ENCODE results near the gene PLOD2.

The PLOD2 gene

GRCh38 chr3:146040630-146041029, 120.4 kb downstream of the PLOD2 start:
- DNase-seq (ENCODE audit: low read depth): no peak
- TF ChIP-seq, protein P1, sequence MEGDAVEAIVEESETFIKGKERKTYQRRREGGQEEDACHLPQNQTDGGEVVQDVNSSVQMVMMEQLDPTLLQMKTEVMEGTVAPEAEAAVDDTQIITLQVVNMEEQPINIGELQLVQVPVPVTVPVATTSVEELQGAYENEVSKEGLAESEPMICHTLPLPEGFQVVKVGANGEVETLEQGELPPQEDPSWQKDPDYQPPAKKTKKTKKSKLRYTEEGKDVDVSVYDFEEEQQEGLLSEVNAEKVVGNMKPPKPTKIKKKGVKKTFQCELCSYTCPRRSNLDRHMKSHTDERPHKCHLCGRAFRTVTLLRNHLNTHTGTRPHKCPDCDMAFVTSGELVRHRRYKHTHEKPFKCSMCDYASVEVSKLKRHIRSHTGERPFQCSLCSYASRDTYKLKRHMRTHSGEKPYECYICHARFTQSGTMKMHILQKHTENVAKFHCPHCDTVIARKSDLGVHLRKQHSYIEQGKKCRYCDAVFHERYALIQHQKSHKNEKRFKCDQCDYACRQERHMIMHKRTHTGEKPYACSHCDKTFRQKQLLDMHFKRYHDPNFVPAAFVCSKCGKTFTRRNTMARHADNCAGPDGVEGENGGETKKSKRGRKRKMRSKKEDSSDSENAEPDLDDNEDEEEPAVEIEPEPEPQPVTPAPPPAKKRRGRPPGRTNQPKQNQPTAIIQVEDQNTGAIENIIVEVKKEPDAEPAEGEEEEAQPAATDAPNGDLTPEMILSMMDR (conservative IDR thresholded peaks at IDR 0.05; ENCODE audit: low read depth, low read length): no peak
- H3K4me3 ChIP-seq (ENCODE audit: low read length): no peak overlapping the region

DNA sequence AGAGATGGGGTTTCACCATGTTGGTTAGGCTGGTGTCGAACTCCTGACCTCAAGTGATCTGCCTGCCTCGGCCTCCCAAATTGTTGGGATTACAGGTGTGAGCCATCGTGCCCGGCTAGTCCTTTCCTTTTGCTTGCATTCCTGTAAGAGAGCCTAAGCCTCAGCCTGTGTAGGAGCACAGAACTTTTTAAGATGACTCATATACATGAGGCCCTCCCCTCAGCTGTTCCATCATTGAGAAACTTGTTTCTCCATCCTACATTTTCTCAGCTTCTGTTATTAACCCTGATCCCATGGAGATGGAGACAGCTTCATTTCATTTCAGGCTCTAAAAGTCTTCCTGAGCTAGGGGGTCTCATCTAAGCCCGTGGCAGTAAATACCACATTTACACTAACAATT, 123.3 kb downstream of the PLOD2 start:
- H3K4me3 ChIP-seq (ENCODE audit: low read length): no peak overlapping the region
- TF ChIP-seq, protein P1 (conservative IDR thresholded peaks at IDR 0.05; ENCODE audit: low read depth, low read length): no peak
- no peak for DNase-seq (ENCODE audit: low read depth)

DNA sequence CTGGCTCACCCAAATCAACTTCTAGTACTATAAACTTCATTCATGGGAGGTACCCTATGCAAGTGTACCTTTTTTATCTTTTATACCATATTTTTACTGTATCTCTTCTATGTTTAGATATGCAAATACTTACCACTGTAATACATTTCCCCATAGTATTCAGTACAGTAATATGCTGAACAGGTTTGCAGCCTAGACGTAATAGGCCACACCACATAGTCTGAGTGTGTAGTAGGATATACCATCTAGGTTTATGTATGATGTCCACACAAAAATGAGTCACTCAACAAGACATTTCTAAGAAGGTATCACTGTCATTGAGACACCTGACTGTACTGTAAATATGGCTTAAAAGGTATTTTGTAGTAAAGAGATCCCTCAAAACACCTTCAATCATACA, 124.7 kb downstream of the PLOD2 start:
- no peak for DNase-seq (ENCODE audit: low read depth)
- no peak overlapping the region for H3K4me3 ChIP-seq (ENCODE audit: low read length)
- TF ChIP-seq, protein P1 (conservative IDR thresholded peaks at IDR 0.05; ENCODE audit: low read depth, low read length): no peak

DNA sequence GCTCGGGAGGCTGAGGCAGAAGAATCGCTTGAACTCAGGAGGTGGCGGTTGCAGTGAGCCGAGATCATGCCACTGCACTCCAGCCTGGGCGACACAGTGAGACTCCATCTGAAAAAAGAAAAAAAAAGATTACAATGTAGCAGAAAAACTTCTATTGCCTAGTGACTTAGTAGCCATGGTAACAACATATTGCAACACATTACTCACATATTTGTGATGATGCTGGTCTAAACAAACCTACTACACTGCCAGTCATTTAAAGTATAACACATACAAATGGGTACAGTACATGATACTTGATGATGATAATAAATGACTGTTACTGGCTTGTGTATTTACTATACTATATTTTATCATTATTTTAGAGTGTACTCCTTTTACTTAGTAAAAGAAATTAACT, 125.6 kb downstream of the PLOD2 start:
- no peak overlapping the region for H3K4me3 ChIP-seq (ENCODE audit: low read length)
- TF ChIP-seq, protein P1 (conservative IDR thresholded peaks at IDR 0.05; ENCODE audit: low read depth, low read length): no peak
- peak; percentile 49 for DNase-seq (ENCODE audit: low read depth)

- TF ChIP-seq, protein P1 (conservative IDR thresholded peaks at IDR 0.05; ENCODE audit: low read depth, low read length): no peak
- DNase-seq (ENCODE audit: low read depth): no peak
- H3K4me3 ChIP-seq (ENCODE audit: low read length): no peak overlapping the region
These were observed 127.0 kb downstream of the PLOD2 start for GRCh38 chr3:146033950-146034349.

DNA sequence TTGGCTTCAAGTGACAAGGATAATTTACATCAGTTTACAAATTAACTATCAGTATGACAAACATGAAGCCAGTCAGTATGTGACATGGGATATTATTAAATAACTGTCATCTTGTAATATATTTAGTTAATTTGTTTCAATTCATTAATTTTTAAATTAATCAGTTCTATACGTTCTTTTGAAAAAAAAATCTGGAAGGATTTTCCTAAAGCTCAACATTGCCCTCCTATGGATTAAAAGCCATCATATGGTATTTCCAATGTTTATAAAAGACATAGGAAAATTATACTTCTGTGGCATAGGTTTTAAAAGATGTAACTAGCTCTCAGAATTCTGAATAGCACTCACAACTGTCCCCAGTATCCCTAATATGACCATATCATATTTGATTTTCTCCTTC, 134.4 kb downstream of the PLOD2 start:
- no peak overlapping the region for H3K4me3 ChIP-seq (ENCODE audit: low read length)
- no peak for DNase-seq (ENCODE audit: low read depth)
- TF ChIP-seq, protein P1 (conservative IDR thresholded peaks at IDR 0.05; ENCODE audit: low read depth, low read length): no peak

DNA sequence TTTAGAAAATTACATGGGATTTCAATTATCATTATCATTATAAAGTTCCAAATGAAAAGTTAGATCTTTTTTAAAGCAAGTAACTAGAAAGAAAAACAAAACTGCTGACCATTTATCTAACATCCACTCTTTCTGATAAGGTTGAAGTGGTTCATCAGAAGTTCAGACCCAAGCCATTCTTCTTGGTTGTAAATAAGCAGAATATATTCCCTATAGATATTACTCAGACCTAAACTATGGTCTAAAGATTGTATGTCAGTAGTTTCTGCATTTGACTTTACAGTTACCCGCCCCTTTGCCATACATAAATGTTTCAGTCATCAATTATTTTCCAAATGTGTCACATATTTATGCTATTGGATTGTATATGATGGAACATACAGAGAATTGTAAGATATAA, 136.7 kb downstream of the PLOD2 start:
- no peak for DNase-seq (ENCODE audit: low read depth)
- TF ChIP-seq, protein P1 (conservative IDR thresholded peaks at IDR 0.05; ENCODE audit: low read depth, low read length): no peak
- H3K4me3 ChIP-seq (ENCODE audit: low read length): no peak overlapping the region
